ENCODE data around the gene CENPH.
"Not testable (repeated sequence)": the region's sequence is repeated elsewhere in the genome, so short reads cannot be mapped to it uniquely, and the experiment has no call there.

Gene CENPH

GRCh38 chr5:69250593-69250992 lies 61.2 kb downstream of the CENPH start:
- DNase-seq (ENCODE audit: low read depth in 2 of 2) = no peak

- DNase-seq (ENCODE audit: low read depth in 2 of 2) = no peak
Measured at GRCh38 chr5:69252437-69252836, 63.1 kb downstream of the CENPH start.

DNA sequence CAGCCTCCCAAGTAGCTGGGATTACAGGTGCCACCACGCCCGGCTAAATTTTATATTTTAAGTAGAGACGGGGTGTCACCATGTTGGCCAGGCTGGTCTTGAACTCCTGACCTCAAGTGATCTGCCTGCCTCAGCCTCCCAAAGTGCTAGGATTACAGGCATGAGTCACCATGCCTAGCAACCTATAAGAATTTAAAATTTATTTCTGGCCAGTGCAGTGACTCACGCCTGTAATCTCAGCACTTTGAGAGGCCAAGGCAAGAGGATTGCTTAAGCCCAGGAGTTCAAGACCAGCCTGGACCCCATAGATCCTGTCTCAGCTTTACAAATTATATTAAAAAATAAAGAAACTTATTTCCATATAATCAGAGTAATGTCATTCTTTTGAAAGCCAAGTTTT lies 66.6 kb downstream of the CENPH start:
- not testable (repeated sequence) for DNase-seq (ENCODE audit: low read depth in 2 of 2)

GRCh38 chr5:69257577-69257976 lies 68.2 kb downstream of the CENPH start:
- DNase-seq (ENCODE audit: low read depth in 2 of 2) = no peak
